ENCODE data around the gene TEX14. TPM values are rescaled to one million over a fixed set of nuclear protein-coding genes. Genes with fewer than 3 reads are reported as not detected.
"Not testable (repeated sequence)": the region's sequence is repeated elsewhere in the genome, so short reads cannot be mapped to it uniquely, and the experiment has no call there.

The TEX14 gene
- total and polyA plus RNA-seq, 9 donors = 0.11 to 1.0 (median 0.34) TPM

DNA sequence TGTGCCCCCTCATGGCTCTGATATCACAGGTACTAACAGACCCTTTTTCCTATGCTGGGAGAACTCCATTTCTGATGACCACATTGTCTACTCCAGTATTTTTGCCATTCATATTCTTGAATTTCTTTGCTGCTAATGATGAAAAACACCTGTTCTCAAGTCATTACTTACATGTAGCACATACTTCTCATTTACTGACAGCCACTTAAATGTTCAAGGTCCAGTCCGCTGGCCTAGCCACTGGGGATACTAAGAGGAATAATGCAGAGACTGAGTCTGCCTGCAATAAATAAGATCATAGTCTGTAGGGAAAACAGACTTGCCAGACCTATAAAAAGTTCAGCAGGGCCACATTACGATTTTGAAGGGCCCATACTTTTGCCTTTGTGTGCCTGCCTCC is 27.5 kb downstream of the TEX14 start:
- H3K27me3 ChIP-seq = no peaks in the 10 kb centered on the region
- 78 to 91% (median 84%) methylated on average over 2 of the region's 2 CpGs for WGBS, 3 donors
- no peaks in the 10 kb centered on the region for H3K36me3 ChIP-seq
- no peak overlapping the region for H3K4me3 ChIP-seq
- intact Hi-C loops (cut with DNase I) = no loop called here
- TF ChIP-seq, protein P1, sequence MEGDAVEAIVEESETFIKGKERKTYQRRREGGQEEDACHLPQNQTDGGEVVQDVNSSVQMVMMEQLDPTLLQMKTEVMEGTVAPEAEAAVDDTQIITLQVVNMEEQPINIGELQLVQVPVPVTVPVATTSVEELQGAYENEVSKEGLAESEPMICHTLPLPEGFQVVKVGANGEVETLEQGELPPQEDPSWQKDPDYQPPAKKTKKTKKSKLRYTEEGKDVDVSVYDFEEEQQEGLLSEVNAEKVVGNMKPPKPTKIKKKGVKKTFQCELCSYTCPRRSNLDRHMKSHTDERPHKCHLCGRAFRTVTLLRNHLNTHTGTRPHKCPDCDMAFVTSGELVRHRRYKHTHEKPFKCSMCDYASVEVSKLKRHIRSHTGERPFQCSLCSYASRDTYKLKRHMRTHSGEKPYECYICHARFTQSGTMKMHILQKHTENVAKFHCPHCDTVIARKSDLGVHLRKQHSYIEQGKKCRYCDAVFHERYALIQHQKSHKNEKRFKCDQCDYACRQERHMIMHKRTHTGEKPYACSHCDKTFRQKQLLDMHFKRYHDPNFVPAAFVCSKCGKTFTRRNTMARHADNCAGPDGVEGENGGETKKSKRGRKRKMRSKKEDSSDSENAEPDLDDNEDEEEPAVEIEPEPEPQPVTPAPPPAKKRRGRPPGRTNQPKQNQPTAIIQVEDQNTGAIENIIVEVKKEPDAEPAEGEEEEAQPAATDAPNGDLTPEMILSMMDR (IDR thresholded peaks at IDR 0.05) = no peak
- DNase-seq = no peak
- H3K27ac ChIP-seq = no peak overlapping the region
- no peaks in the 10 kb centered on the region for H3K4me1 ChIP-seq (ENCODE audit: insufficient read depth)
- no peaks in the 10 kb centered on the region for H3K9me3 ChIP-seq

DNA sequence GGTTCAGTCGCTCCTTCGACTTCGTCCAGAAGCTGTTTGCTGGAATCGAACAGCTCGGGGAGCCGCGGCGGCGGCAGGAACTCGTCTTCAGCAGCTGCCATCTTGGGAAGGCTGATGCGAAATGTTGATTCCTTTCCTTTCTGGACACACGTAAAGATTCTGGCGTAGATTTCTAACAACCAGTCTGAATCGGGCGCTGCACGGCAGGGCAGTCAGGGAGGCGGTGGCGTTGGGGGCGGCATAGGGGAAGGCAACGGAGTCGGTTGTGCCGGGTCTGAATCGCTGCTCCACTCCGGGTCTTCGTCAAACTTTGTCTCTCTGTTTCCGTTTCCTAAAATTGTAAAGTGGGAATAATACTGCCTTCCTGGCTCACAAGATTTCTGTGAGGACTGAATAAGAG is 30.3 kb downstream of the TEX14 start:
- H3K4me1 ChIP-seq (ENCODE audit: insufficient read depth) = no peaks in the 10 kb centered on the region
- H3K36me3 ChIP-seq = no peaks in the 10 kb centered on the region
- WGBS, 3 donors = 88 to 95% (median 92%) methylated on average over 26 of the region's 26 CpGs
- H3K4me3 ChIP-seq = no peak overlapping the region
- no peaks in the 10 kb centered on the region for H3K27me3 ChIP-seq
- H3K27ac ChIP-seq = no peak overlapping the region
- no peak for DNase-seq
- intact Hi-C loops (cut with DNase I) = no loop called here
- H3K9me3 ChIP-seq = no peaks in the 10 kb centered on the region
- no peak for TF ChIP-seq POLR2A (IDR thresholded peaks at IDR 0.05)

GRCh38 chr17:58660621-58661020 is 31.2 kb downstream of the TEX14 start:
- Histone ChIP-seq H3K4me3 (no peak overlapping the region), H3K4me1 (ENCODE audit: insufficient read depth) (no peaks in the 10 kb centered on the region), H3K27me3 (no peaks in the 10 kb centered on the region), H3K9me3 (no peaks in the 10 kb centered on the region), H3K27ac (no peak overlapping the region), H3K36me3 (no peaks in the 10 kb centered on the region)
- DNase-seq = no peak
- intact Hi-C loops (cut with DNase I) = no loop called here
- TF ChIP-seq POLR2A (IDR thresholded peaks at IDR 0.05) = no peak
- TF ChIP-seq, protein P1 (IDR thresholded peaks at IDR 0.05) = no peak
- no peak for TF ChIP-seq EP300 (IDR thresholded peaks at IDR 0.05)
- WGBS, 3 donors = 84 to 90% (median 88%) methylated on average over 4 of the region's 4 CpGs

GRCh38 chr17:58659714-58660084 is 32.1 kb downstream of the TEX14 start:
- intact Hi-C loops (cut with DNase I); H3K4me1 ChIP-seq (ENCODE audit: insufficient read depth); H3K36me3 ChIP-seq; H3K27ac ChIP-seq; H3K27me3 ChIP-seq; H3K9me3 ChIP-seq; DNase-seq: not testable (repeated sequence)
- 21 to 32% (median 30%) methylated on average over 9 of the region's 9 CpGs for WGBS, 3 donors
- H3K4me3 ChIP-seq = peak overlapping the region; percentile 33

DNA sequence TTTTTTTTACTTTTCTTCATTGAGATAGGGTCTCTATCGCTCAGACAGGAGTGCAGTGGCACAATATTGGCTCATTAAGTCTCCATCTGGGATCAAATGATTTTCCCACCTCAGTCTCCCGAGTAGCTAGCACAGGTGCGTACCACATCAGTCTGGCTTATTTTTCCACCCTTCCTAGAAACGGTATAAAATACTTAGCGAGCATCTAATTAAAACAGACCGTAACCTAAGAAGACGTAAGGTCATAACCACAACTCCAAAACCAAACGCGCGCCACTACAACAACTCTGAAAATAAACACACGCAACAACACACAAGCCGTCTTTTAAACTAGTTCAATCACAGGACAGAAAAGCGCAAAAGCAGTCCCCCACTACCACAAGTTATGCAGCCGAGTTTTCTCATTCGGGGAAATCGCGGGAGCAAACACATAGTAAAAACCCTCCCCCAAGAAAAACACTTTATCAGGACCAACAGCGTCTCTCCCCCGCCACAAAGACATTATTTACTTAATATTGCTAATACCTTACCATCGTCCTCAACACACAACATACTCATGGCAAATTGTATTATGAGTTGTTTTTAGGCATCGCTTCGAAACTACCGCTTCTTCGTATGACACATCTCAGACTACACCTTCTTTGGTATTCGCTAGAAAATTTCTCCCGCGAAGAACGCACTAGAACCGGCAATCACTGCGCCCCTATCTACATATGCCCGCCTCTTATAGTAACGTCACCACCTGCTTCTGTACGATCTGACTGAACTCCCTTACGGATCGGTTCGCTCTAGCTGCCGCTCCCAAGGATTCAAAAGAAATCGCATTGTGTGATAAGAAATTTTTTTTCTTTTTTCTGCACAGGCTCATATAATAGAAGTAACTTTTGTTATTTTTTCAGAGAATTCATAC is 32.8 kb downstream of the TEX14 start:
- Histone ChIP-seq H3K36me3 (no peaks in the 10 kb centered on the region), H3K27ac (peak overlapping the region; percentile 30 to 34), H3K4me3 (peak overlapping the region; percentile 33), H3K27me3 (no peaks in the 10 kb centered on the region), H3K9me3 (no peaks in the 10 kb centered on the region), H3K4me1 (ENCODE audit: insufficient read depth) (no peaks in the 10 kb centered on the region)
- DNase-seq = peak; percentile 61 to 82 (median 68)
- WGBS, 3 donors = 1% methylated on average over 38 of the region's 38 CpGs
- TF ChIP-seq, protein P1 (IDR thresholded peaks at IDR 0.05) = peak in 1 of 3 donors; percentile 37
- TF ChIP-seq EP300 (IDR thresholded peaks at IDR 0.05) (peak; percentile 38), POLR2A (IDR thresholded peaks at IDR 0.05) (peak; percentile 88)
- intact Hi-C loops (cut with DNase I) = no loop called here

DNA sequence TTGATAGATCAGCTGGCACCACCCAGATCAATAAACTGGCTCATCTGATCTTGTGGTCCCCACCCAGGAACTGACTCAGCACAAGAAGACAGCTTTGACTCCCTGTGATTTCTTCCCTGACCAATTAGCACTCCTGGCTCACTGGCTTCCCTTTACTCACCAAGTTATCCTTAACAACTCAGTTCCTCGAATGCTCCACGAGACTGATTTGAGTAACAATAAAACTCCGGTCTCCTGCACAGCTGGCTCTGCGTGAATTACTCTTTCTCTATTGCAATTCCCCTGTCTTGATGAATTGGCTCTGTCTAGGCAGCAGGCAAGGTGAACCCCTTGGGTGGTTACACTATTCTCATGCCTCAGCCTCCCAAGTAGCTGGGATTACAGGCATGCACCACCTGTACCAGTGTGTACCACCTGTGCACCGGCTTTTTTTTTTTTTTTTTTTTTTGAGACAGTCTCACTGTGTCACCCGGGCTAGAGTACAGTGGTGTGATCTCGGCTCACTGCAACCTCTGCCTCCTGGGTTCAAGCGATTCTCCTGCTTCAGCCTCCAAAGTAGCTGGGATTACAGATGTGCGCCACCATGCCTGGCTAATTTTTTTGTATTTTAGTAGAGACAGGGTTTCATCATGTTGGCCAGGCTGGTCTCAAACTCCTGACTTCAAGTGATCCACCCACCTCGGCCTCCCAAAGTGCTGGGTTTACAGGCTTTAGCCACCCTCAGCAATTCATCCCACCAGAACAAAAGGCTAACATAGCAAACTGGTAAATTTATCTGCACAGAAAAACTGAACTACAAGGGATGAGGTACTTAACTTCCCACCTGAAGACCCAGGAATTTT is 33.7 kb downstream of the TEX14 start:
- DNase-seq; H3K4me1 ChIP-seq (ENCODE audit: insufficient read depth); intact Hi-C loops (cut with DNase I); H3K36me3 ChIP-seq; H3K27me3 ChIP-seq; H3K9me3 ChIP-seq: not testable (repeated sequence)
- WGBS, 3 donors = 56 to 65% (median 57%) methylated on average over 10 of the region's 10 CpGs
- Histone ChIP-seq H3K27ac (peak overlapping the region in 1 of 2 donors; percentile 34), H3K4me3 (peak overlapping the region; percentile 33)

Measured in ovary (tissue), 9 donors.